H1 (cell line): ENCODE results near the gene LTC4S. TPM values are rescaled to one million over a fixed set of nuclear protein-coding genes. Genes with fewer than 3 reads are reported as not detected.
A peak's percentile ranks its signal among the peaks of the same experiment; 100 is the strongest.

Experiments
- CTCF ChIA-PET: fragments of 300-600 bp; sonication (Branson Sonifier 250); formaldehyde crosslinking; loops from one replicate; lab custom pipeline; 2021; ENCODE audit not compliant: partially characterized antibody; lab: Charles Lee
- POLR2A ChIA-PET: fragments of 300-600 bp; sonication (Branson Sonifier 250); formaldehyde crosslinking; loops from one replicate; lab custom pipeline; 2021; ENCODE audit warnings: inconsistent platforms; ENCODE audit not compliant: partially characterized antibody; lab: Charles Lee
- DNase-seq, 2 experiments: peaks; one replicate each; pipeline versions ENCODE4 v3.0.0 to v3.0.0-alpha.2; 2010 to 2022; ENCODE audit warnings: low spot score in 2 of 2, low read depth in 1 of 2, mixed read lengths in 1 of 2
- FAIRE-seq: peaks from 2 replicates; lab custom pipeline; 2011; peaks lifted over from hg19 to GRCh38; lab: Jason Lieb, UNC
- H2AFZ ChIP-seq: 2 replicates; pipeline ENCODE4 v1.8.1; 2012; ENCODE audit warnings: low read length, inconsistent platforms
- H2AK5ac ChIP-seq: 2 replicates; pipeline ENCODE4 v1.6.1; 2013; ENCODE audit warnings: low read depth, low read length
- H2BK120ac ChIP-seq: replicated peaks from 2 replicates; pipeline ENCODE3; 2013; ENCODE audit warnings: low read depth, low read length, inconsistent platforms
- H2BK12ac ChIP-seq: 2 replicates; pipeline ENCODE4 v1.6.1; 2013; ENCODE audit warnings: low read depth, low read length
- H2BK15ac ChIP-seq: 2 replicates; pipeline ENCODE4 v1.6.1; 2013; ENCODE audit warnings: low read length
- H2BK20ac ChIP-seq: 2 replicates; pipeline ENCODE4 v1.6.1; 2013; ENCODE audit warnings: low read length
- H2BK5ac ChIP-seq: 2 replicates; pipeline ENCODE4 v1.6.1; 2013; ENCODE audit warnings: low read depth, low read length
- H3K14ac ChIP-seq: 2 replicates; pipeline ENCODE4 v1.6.1; 2013; ENCODE audit warnings: inconsistent platforms; ENCODE audit not compliant: insufficient read length
- H3K18ac ChIP-seq: 2 replicates; pipeline ENCODE4 v1.6.1; 2013; ENCODE audit warnings: low read length; ENCODE audit errors: extremely low read depth
- H3K23ac ChIP-seq: 2 replicates; pipeline ENCODE4 v1.6.1; 2013; ENCODE audit warnings: inconsistent platforms; ENCODE audit not compliant: insufficient read length
- H3K23me2 ChIP-seq: 2 replicates; pipeline ENCODE4 v1.6.1; 2013; ENCODE audit warnings: low read depth, low read length
- H3K27ac ChIP-seq: 2 replicates; pipeline ENCODE4 v1.6.1; 2011; ENCODE audit warnings: low read depth, low read length, inconsistent platforms
- H3K27me3 ChIP-seq, 4 experiments: replicated peaks in 1 of 4; 1 replicate in 1 of 4; 2 replicates in 3 of 4; pipeline versions ENCODE4 v1.6.1 to v1.8.1; 2011 to 2013; ENCODE audit warnings: low read length in 3 of 4, mild to moderate bottlenecking in 3 of 4, inconsistent platforms in 2 of 4, mixed read lengths in 2 of 4, moderate library complexity in 1 of 4; ENCODE audit not compliant: control insufficient read depth in 3 of 4, insufficient read depth in 3 of 4; ENCODE audit errors: extremely low read depth in 1 of 4
- H3K36me3 ChIP-seq, 4 experiments: 2 replicates each; pipeline versions ENCODE4 v1.6.1 to v1.8.1; 2011 to 2013; ENCODE audit warnings: mild to moderate bottlenecking in 4 of 4, low read length in 3 of 4, moderate library complexity in 2 of 4, control low read depth in 1 of 4, inconsistent platforms in 1 of 4; ENCODE audit not compliant: insufficient read depth in 4 of 4, control insufficient read depth in 2 of 4
- H3K4ac ChIP-seq: replicated peaks from 2 replicates; pipeline ENCODE3; 2013; ENCODE audit warnings: low read length, low read depth, mixed read lengths, inconsistent platforms; ENCODE audit not compliant: insufficient read length
- H3K4me1 ChIP-seq, 4 experiments: replicated peaks in 1 of 4; 1 replicate in 1 of 4; 2 replicates in 3 of 4; pipeline versions ENCODE4 v1.6.1 to v1.8.1; 2011 to 2013; ENCODE audit warnings: low read length in 3 of 4, inconsistent platforms in 2 of 4, mixed read lengths in 1 of 4; ENCODE audit not compliant: insufficient read depth in 4 of 4, control insufficient read depth in 3 of 4
- H3K4me2 ChIP-seq, 2 experiments: 2 replicates each; pipeline versions ENCODE4 v1.6.1 to v1.8.1; 2011 to 2013; ENCODE audit warnings: low read depth in 2 of 2, low read length in 2 of 2, control low read depth in 1 of 2, inconsistent platforms in 1 of 2, mild to moderate bottlenecking in 1 of 2; ENCODE audit not compliant: insufficient read depth in 1 of 2
- H3K4me3 ChIP-seq, 4 experiments: fragments of 200-600, 300-600 bp in 1 of 4; sonication (generic), shearing (Covaris generic), sonication (Bioruptor Twin) in 1 of 4; 2 replicates each; pipeline versions ENCODE4 v1.5.1 to v1.8.1; 2011 to 2016; ENCODE audit warnings: low read length in 4 of 4, low read depth in 3 of 4, control low read depth in 2 of 4, inconsistent platforms in 2 of 4, mild to moderate bottlenecking in 2 of 4, mixed read lengths in 1 of 4, moderate library complexity in 1 of 4; ENCODE audit not compliant: insufficient read depth in 2 of 4; ENCODE audit errors: extremely low read depth in 1 of 4
- H3K56ac ChIP-seq: replicated peaks from 2 replicates; pipeline ENCODE3; 2013; ENCODE audit warnings: low read depth, mild to moderate bottlenecking, mixed read lengths, low read length, inconsistent platforms; ENCODE audit not compliant: insufficient read length
- H3K79me1 ChIP-seq: 2 replicates; pipeline ENCODE4 v1.6.1; 2013; ENCODE audit warnings: low read depth, low read length, control low read depth
- H3K79me2 ChIP-seq, 2 experiments: 2 replicates each; pipeline versions ENCODE4 v1.6.1 to v1.8.1; 2012 to 2013; ENCODE audit warnings: low read length in 2 of 2, mild to moderate bottlenecking in 2 of 2, inconsistent platforms in 1 of 2; ENCODE audit not compliant: insufficient read depth in 2 of 2, control insufficient read depth in 1 of 2
- H3K9ac ChIP-seq, 4 experiments: replicated peaks in 1 of 4; 1 replicate in 1 of 4; 2 replicates in 3 of 4; pipeline versions ENCODE4 v1.6.1 to v1.8.1; 2011 to 2013; ENCODE audit warnings: low read depth in 3 of 4, low read length in 3 of 4, control low read depth in 2 of 4, mild to moderate bottlenecking in 2 of 4, moderate library complexity in 2 of 4, inconsistent platforms in 1 of 4; ENCODE audit errors: extremely low read depth in 1 of 4
- H3K9me3 ChIP-seq, 2 experiments: 2 replicates each; pipeline versions ENCODE4 v1.6.1 to v1.8.1; 2012 to 2013; ENCODE audit warnings: mild to moderate bottlenecking in 2 of 2, moderate library complexity in 2 of 2, control low read depth in 1 of 2, inconsistent platforms in 1 of 2, low read depth in 1 of 2, low read length in 1 of 2, mixed read lengths in 1 of 2; ENCODE audit not compliant: insufficient read depth in 2 of 2
- H4K20me1 ChIP-seq, 2 experiments: replicated peaks in 1 of 2; 2 replicates each; pipeline versions ENCODE3 to v1.8.1; 2011 to 2013; ENCODE audit warnings: inconsistent platforms in 2 of 2, low read length in 2 of 2, mild to moderate bottlenecking in 1 of 2; ENCODE audit not compliant: insufficient read depth in 2 of 2, control insufficient read depth in 1 of 2
- H4K5ac ChIP-seq: 2 replicates; pipeline ENCODE4 v1.6.1; 2013; ENCODE audit warnings: low read length, low read depth, mixed read lengths, inconsistent platforms; ENCODE audit not compliant: insufficient read length
- H4K8ac ChIP-seq: 2 replicates; pipeline ENCODE4 v1.8.0; 2013; ENCODE audit warnings: mild to moderate bottlenecking, moderate library complexity, low read length, inconsistent platforms; ENCODE audit not compliant: insufficient read depth; ENCODE audit errors: extremely low read depth
- H4K91ac ChIP-seq: replicated peaks from 2 replicates; pipeline ENCODE3; 2013; ENCODE audit warnings: low read length, mixed read lengths, inconsistent platforms; ENCODE audit not compliant: insufficient read length
- JUN ChIP-seq: IDR thresholded peaks from 2 replicates; pipeline ENCODE4 v1.6.1; 2011; ENCODE audit warnings: low read depth, mild to moderate bottlenecking, improper control_type of control experiment, low read length
- KDM1A ChIP-seq: fragments of 200-600, 300-600 bp; sonication (generic); IDR thresholded peaks from 2 replicates; pipeline ENCODE4 v1.7.1; 2016; ENCODE audit warnings: mild to moderate bottlenecking, low read length, borderline replicate concordance
- POLR2A ChIP-seq, 2 experiments: IDR thresholded peaks; 1 replicate in 1 of 2; 2 replicates in 1 of 2; pipeline ENCODE4 v1.6.1; 2011; ENCODE audit warnings: low read depth in 2 of 2, low read length in 2 of 2, mild to moderate bottlenecking in 2 of 2; ENCODE audit errors: control extremely low read depth in 1 of 2
- TAF1 ChIP-seq: IDR thresholded peaks from 2 replicates; pipeline ENCODE4 v1.6.1; 2011; ENCODE audit warnings: mild to moderate bottlenecking, low read depth, low read length
- WGBS, 2 experiments: shearing (Covaris generic) in 1 of 2; methylation state at CpG; one replicate each; pipeline versions ENCODE4 v1.1.6 to v1.1.7; 2013 to 2015; ENCODE audit warnings: low lambda C conversion rate in 2 of 2, mixed read lengths in 2 of 2, inconsistent platforms in 1 of 2, low coverage in 1 of 2, missing lambda C conversion rate in 1 of 2; ENCODE audit not compliant: insufficient replicate concordance in 2 of 2, insufficient coverage in 1 of 2, insufficient read length in 1 of 2; ENCODE audit errors: extremely low coverage in 1 of 2, missing lambda C conversion rate in 1 of 2; 5-methylcytosine and 5-hydroxymethylcytosine counted together
- polyA plus RNA-seq, 7 experiments: library from polyadenylated mRNA; depleted of rRNA in 3 of 7; stranded (reverse) in 5 of 7; unstranded in 2 of 7; fragments of >200 nt in 5 of 7; fragments of 200-250 nt in 2 of 7; gene quantifications; 1 replicate in 5 of 7; 2 replicates in 1 of 7; 4 replicates in 1 of 7; pipeline versions ENCODE4 v1.2.1 to v1.2.3, GENCODE V29; 2011 to 2013; ENCODE audit warnings: missing spikeins in 2 of 7, mixed read lengths in 2 of 7
- total RNA-seq: library from RNA; stranded (reverse); fragmentation: NEBNext Ultra II Directional; extraction: Animal tissue kit (Norgen Biotek cat#: 25700); gene quantifications from 2 replicates; pipeline ENCODE4 v1.2.1, GENCODE V29; 2021

LTC4S gene
- total and polyA plus RNA-seq, 2 of the 8 experiments (the other 6 are each of a cell fraction or from before 2014, with no cell fraction given): 2.2 to 3.7 TPM

GRCh38 chr5:179822444-179822990, 28.7 kb downstream of the LTC4S start:
- Histone ChIP-seq H2AK5ac (no peak overlapping the region), H3K36me3 (peaks cover 10 to 43% (median 35%) of the 10 kb centered on the region in 4 experiments), H2BK20ac (no peak overlapping the region), H3K56ac (no peak overlapping the region), H3K27ac (no peak overlapping the region), H2BK15ac (no peak overlapping the region), H4K91ac (no peak overlapping the region), H3K4me2 (peak overlapping the region; percentile 54 to 81; a peak in 3 of 4 replicates), H2BK12ac (no peak overlapping the region), H2AFZ (no peak overlapping the region), H3K9me3 (no peaks in the 10 kb centered on the region), H4K8ac (no peak overlapping the region), H3K23ac (no peak overlapping the region), H3K4me1 (peaks cover 4 to 36% (median 33%) of the 10 kb centered on the region in 4 experiments), H3K18ac (no peak overlapping the region), H4K20me1 (peaks cover 8 to 25% of the 10 kb centered on the region in 2 experiments), H3K27me3 (no peaks in the 10 kb centered on the region), H3K4ac (no peak overlapping the region), H3K4me3 (peak overlapping the region in 2 of 4 experiments; percentile 1 to 91; a peak in 3 of 8 replicates), H2BK5ac (no peak overlapping the region; the same call in 1 of the 2 replicates), H3K79me2 (peaks cover 4 to 28% of the 10 kb centered on the region in 2 experiments; a peak in 2 of 4 replicates), H2BK120ac (no peak overlapping the region), H3K9ac (no peak overlapping the region), H4K5ac (no peak overlapping the region), H3K79me1 (peaks cover 8% of the 10 kb centered on the region), H3K14ac (no peak overlapping the region), H3K23me2 (peaks cover 6% of the 10 kb centered on the region; the same call in 1 of the 2 replicates)
- TF ChIP-seq TAF1: no peak
- TF ChIP-seq JUN: no peak
- TF ChIP-seq KDM1A: no peak
- TF ChIP-seq POLR2A (IDR thresholded peaks at IDR 0.05; ENCODE audit: control extremely low read depth in 1 of 2, low read depth in 2 of 2, low read length in 2 of 2): peak in 1 of 2 experiments; percentile 73; a peak in 1 of 3 replicates
- POLR2A ChIA-PET: interaction anchor here (0.6 to 12.6 kb wide), 10 partner anchors 10 to 111 kb away, joined by 3 to 207 read pairs (median 4); partner anchors contain the start of genes LTC4S, MAML1, MGAT4B and MRNIP
- CTCF ChIA-PET: interaction anchor here (0.6 to 1.5 kb wide), 6 partner anchors 9 to 59 kb away, joined by 3 to 6 read pairs (median 4); no protein-coding TSS in a partner anchor
- DNase-seq: no peak
- FAIRE-seq: no peak
- 74% methylated on average over 6 of the region's 8 CpGs; no CpG with 5 or more reads in 1 of the 2 experiments for WGBS, 2 experiments
